Skeletal muscle cell (primary cell): ENCODE data around the gene DCTN3.
"Not testable (repeated sequence)": the region's sequence is repeated elsewhere in the genome, so short reads cannot be mapped to it uniquely, and the experiment has no call there.

Experiments
- DNase-seq: peaks from one replicate; pipeline ENCODE4 v3.0.0-alpha.2; 2010; ENCODE audit warnings: low read depth
- H3K4me3 ChIP-seq: 2 replicates; pipeline ENCODE4 v1.5.1; 2011; ENCODE audit warnings: low read depth, mild to moderate bottlenecking, control low read depth, low read length, moderate library complexity

DCTN3 gene

GRCh38 chr9:34648673-34649072 is 28.4 kb upstream of the DCTN3 start:
- no peak for DNase-seq
- no peak overlapping the region for H3K4me3 ChIP-seq

- no peak for DNase-seq
- H3K4me3 ChIP-seq, result peak overlapping the region; percentile 80
Observed at GRCh38 chr9:34647651-34648050, 27.4 kb upstream of the DCTN3 start.

GRCh38 chr9:34647084-34647403 is 26.7 kb upstream of the DCTN3 start:
- H3K4me3 ChIP-seq, result peak overlapping the region; percentile 80
- DNase-seq, result no peak

GRCh38 chr9:34646211-34647083 is 26.2 kb upstream of the DCTN3 start, which contains the start of gene GALT:
Gene GALT (plus strand): TSS chr9:34646675. CDS start chr9:34646705, 30 bp downstream.
- peak; percentile 41 for DNase-seq
- peak within 1 kb of the TSS; percentile 80 for H3K4me3 ChIP-seq

GRCh38 chr9:34644766-34645314 is 24.5 kb upstream of the DCTN3 start:
- DNase-seq, result no peak
- H3K4me3 ChIP-seq, result no peak overlapping the region

GRCh38 chr9:34642679-34643078 is 22.4 kb upstream of the DCTN3 start:
- no peak overlapping the region for H3K4me3 ChIP-seq

GRCh38 chr9:34639322-34639721 is 19.0 kb upstream of the DCTN3 start:
- H3K4me3 ChIP-seq, DNase-seq: not testable (repeated sequence)

More at GRCh38 chr9:34642679-34643078, 22.4 kb upstream of the DCTN3 start:
- no peak for DNase-seq

GRCh38 chr9:34638138-34638445 is 17.8 kb upstream of the DCTN3 start:
- peak overlapping the region; percentile 81 for H3K4me3 ChIP-seq

GRCh38 chr9:34637356-34638137 is 17.3 kb upstream of the DCTN3 start, which contains the start of gene SIGMAR1:
Gene SIGMAR1 (minus strand): TSS chr9:34637787. CDS start chr9:34637697, 90 bp downstream.
- H3K4me3 ChIP-seq, result peak within 1 kb of the TSS; percentile 81
- peak; percentile 81 for DNase-seq

More at GRCh38 chr9:34638138-34638445, 17.8 kb upstream of the DCTN3 start:
- no peak for DNase-seq

GRCh38 chr9:34636791-34637355 is 16.6 kb upstream of the DCTN3 start:
- DNase-seq, result no peak
- H3K4me3 ChIP-seq, result peak overlapping the region; percentile 81

GRCh38 chr9:34635556-34635955 is 15.3 kb upstream of the DCTN3 start:
- DNase-seq, result no peak
- H3K4me3 ChIP-seq, result no peak overlapping the region

GRCh38 chr9:34634551-34635248 is 14.4 kb upstream of the DCTN3 start:
- no peak for DNase-seq
- no peak overlapping the region for H3K4me3 ChIP-seq

GRCh38 chr9:34633851-34634550 is 13.7 kb upstream of the DCTN3 start:
- H3K4me3 ChIP-seq, result no peak overlapping the region
- no peak for DNase-seq

- DNase-seq, result no peak
- no peak overlapping the region for H3K4me3 ChIP-seq
Observed at GRCh38 chr9:34633166-34633565, 12.9 kb upstream of the DCTN3 start.

- H3K4me3 ChIP-seq, result no peak overlapping the region
- no peak for DNase-seq
Observed at GRCh38 chr9:34630402-34631154, 10.3 kb upstream of the DCTN3 start.

GRCh38 chr9:34629491-34629808 is 9.2 kb upstream of the DCTN3 start:
- no peak for DNase-seq
- no peak overlapping the region for H3K4me3 ChIP-seq

GRCh38 chr9:34628656-34629490 is 8.6 kb upstream of the DCTN3 start, which contains the start of gene ARID3C:
Gene ARID3C (minus strand): TSS chr9:34629066. CDS start chr9:34628014, 1,052 bp downstream.
- peak within 1 kb of the TSS; percentile 36 for H3K4me3 ChIP-seq
- no peak for DNase-seq
